CD4-positive, alpha-beta T cell (primary cell): ENCODE results near the gene URB1. TPM values are rescaled to one million over a fixed set of nuclear protein-coding genes. Genes with fewer than 3 reads are reported as not detected.

Source experiments
- ATAC-seq: fragments of 200-7000 bp; cut with Tn5 transposase; one replicate; pipeline ENCODE4 v1.10.0; 2022; ENCODE audit warnings: mild to moderate bottlenecking; ENCODE audit not compliant: poor library complexity
- CTCF ChIA-PET: fragments of 350-600 bp; sonication (Branson Sonifier 250); formaldehyde crosslinking; loops from one replicate; lab custom pipeline; 2021; ENCODE audit warnings: antibody characterized with exemption, inconsistent platforms; lab: Charles Lee
- POLR2A ChIA-PET: fragments of 350-600 bp; sonication (Branson Sonifier 250); formaldehyde crosslinking; loops from one replicate; lab custom pipeline; 2021; ENCODE audit warnings: antibody characterized with exemption, inconsistent platforms; lab: Charles Lee
- DNase-seq, 14 experiments: peaks; one replicate each; pipeline ENCODE4 v3.0.0-alpha.2; 2013 to 2020; ENCODE audit warnings: mixed read lengths in 2 of 14
- H3K27ac ChIP-seq, 2 donors: one replicate each; pipeline versions ENCODE4 v1.5.1 to v1.7.0; 2013; ENCODE audit warnings: low read length in 2 of 2, low read depth in 1 of 2, mild to moderate bottlenecking in 1 of 2
- H3K27me3 ChIP-seq, 2 experiments: 1 replicate in 1 of 2; 2 replicates in 1 of 2; pipeline versions ENCODE4 v1.6.1 to v1.7.0; 2013; ENCODE audit warnings: low read length in 2 of 2, control low read depth in 1 of 2, mild to moderate bottlenecking in 1 of 2, moderate library complexity in 1 of 2; ENCODE audit not compliant: insufficient read depth in 2 of 2, control insufficient read depth in 1 of 2
- H3K36me3 ChIP-seq: one replicate; pipeline ENCODE4 v1.6.1; 2013; ENCODE audit warnings: low read length, control low read depth; ENCODE audit not compliant: insufficient read depth
- H3K4me1 ChIP-seq: one replicate; pipeline ENCODE4 v1.6.1; 2013; ENCODE audit warnings: low read length, control low read depth; ENCODE audit not compliant: insufficient read depth
- H3K4me3 ChIP-seq: one replicate; pipeline ENCODE4 v1.5.1; 2013; ENCODE audit warnings: mild to moderate bottlenecking, low read length, moderate library complexity
- H3K9me3 ChIP-seq, 2 experiments: 1 replicate in 1 of 2; 2 replicates in 1 of 2; pipeline versions ENCODE4 v1.6.1 to v1.7.0; 2013; ENCODE audit warnings: low read length in 2 of 2, mild to moderate bottlenecking in 2 of 2, control low read depth in 1 of 2, moderate library complexity in 1 of 2; ENCODE audit not compliant: control insufficient read depth in 1 of 2, insufficient read depth in 1 of 2
- H3K27ac Mint-ChIP-seq: one replicate; pipeline ENCODE4 v1.8.0; 2020; ENCODE audit warnings: mixed read lengths
- H3K27me3 Mint-ChIP-seq: one replicate; pipeline ENCODE4 v1.8.0; 2021; ENCODE audit warnings: mixed read lengths
- H3K36me3 Mint-ChIP-seq: one replicate; pipeline ENCODE4 v1.8.0; 2021; ENCODE audit warnings: low read depth, mixed read lengths
- H3K4me1 Mint-ChIP-seq: one replicate; pipeline ENCODE4 v1.8.0; 2021; ENCODE audit warnings: low read depth, mixed read lengths
- H3K4me3 Mint-ChIP-seq: one replicate; pipeline ENCODE4 v1.8.0; 2020; ENCODE audit warnings: mild to moderate bottlenecking, mixed read lengths
- H3K9me3 Mint-ChIP-seq: one replicate; pipeline ENCODE4 v1.8.0; 2020; ENCODE audit warnings: mixed read lengths
- intact Hi-C, 2 experiments: fragments of 100-400 bp; cut with DNase I in 1 of 2; cut with micrococcal nuclease in 1 of 2; formaldehyde crosslinking; loops; one replicate each; pipeline versions ENCODE4 v1.15.1 to v1.9.0; 2023 to 2025; cut with DNase I, micrococcal nuclease
- total RNA-seq, 174 experiments: library from RNA in 2 of 174; stranded (reverse) in 2 of 174; gene quantifications; one replicate each; pipeline ENCODE4 v1.2.3 and lab custom pipeline; 2021 to 2026
- TF ChIP-seq, protein P1 (sequence below): fragments of 200-600 bp; IDR thresholded peaks from one replicate; pipeline ENCODE4 v1.8.0; 2022; ENCODE audit warnings: antibody characterized with exemption, mild to moderate bottlenecking

The URB1 gene
- total RNA-seq, 2 experiments from 2014 or later = 5.4 to 5.7 TPM

DNA sequence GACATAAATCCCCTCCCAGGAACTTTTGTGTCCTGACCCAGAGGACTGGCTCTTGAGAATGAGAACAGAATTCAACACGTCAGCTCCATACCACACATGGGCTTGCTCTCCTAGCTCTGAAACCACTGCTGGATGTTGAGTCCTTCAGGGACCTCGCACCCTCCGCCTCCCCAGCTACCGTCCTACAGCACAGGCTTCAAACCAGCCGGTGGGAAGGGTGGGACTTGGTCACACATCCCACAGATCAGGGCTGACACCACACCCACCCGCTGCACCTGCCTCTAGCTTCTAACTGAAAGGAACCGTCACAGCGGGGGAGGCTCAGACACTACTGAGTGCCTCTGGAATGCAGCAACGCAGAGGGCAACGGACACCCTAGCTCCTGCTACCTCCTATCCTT lies 70.1 kb downstream of the URB1 start:
- H3K36me3 Mint-ChIP-seq = peaks cover 100% of the 10 kb centered on the region

DNA sequence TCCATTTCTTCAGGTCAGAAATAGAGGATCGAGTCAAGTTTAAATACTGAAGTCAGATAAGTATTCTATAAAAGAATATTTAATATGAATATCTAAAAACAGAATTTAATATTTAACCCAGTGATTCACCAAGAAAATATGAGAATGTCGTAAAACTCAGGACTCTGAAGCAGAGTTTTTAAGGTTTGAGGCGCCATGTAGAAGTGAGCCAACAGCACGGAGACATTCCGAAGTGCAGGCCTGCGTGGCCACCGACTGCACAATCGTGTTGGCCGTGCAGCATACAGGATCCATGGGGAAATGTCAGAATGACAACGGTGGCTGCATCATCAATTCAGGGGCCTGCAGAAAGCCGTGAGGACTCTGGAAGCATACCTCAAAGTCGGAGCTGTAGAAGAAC lies 70.7 kb downstream of the URB1 start:
- no peaks in the 10 kb centered on the region for H3K4me1 Mint-ChIP-seq
- H3K36me3 Mint-ChIP-seq = peaks cover 99% of the 10 kb centered on the region
- TF ChIP-seq, protein P1, sequence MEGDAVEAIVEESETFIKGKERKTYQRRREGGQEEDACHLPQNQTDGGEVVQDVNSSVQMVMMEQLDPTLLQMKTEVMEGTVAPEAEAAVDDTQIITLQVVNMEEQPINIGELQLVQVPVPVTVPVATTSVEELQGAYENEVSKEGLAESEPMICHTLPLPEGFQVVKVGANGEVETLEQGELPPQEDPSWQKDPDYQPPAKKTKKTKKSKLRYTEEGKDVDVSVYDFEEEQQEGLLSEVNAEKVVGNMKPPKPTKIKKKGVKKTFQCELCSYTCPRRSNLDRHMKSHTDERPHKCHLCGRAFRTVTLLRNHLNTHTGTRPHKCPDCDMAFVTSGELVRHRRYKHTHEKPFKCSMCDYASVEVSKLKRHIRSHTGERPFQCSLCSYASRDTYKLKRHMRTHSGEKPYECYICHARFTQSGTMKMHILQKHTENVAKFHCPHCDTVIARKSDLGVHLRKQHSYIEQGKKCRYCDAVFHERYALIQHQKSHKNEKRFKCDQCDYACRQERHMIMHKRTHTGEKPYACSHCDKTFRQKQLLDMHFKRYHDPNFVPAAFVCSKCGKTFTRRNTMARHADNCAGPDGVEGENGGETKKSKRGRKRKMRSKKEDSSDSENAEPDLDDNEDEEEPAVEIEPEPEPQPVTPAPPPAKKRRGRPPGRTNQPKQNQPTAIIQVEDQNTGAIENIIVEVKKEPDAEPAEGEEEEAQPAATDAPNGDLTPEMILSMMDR = no peak

More for the DNA sequence above, 70.1 kb downstream of the URB1 start:
- no peaks in the 10 kb centered on the region for H3K27me3 Mint-ChIP-seq
- Histone ChIP-seq H3K36me3 (peaks cover 92% of the 10 kb centered on the region), H3K4me1 (no peaks in the 10 kb centered on the region), H3K27ac (no peak overlapping the region), H3K9me3 (no peaks in the 10 kb centered on the region), H3K4me3 (no peak overlapping the region), H3K27me3 (no peaks in the 10 kb centered on the region)
- ATAC-seq (no peak), DNase-seq (no peak)
- intact Hi-C loops = no loop called here
- H3K9me3 Mint-ChIP-seq = no peaks in the 10 kb centered on the region
- ChIA-PET POLR2A (no interaction called here), CTCF (no interaction called here)
- H3K4me1 Mint-ChIP-seq = no peaks in the 10 kb centered on the region
- H3K27ac Mint-ChIP-seq = no peak overlapping the region
- no peak overlapping the region for H3K4me3 Mint-ChIP-seq
- TF ChIP-seq, protein P1 = no peak

DNA sequence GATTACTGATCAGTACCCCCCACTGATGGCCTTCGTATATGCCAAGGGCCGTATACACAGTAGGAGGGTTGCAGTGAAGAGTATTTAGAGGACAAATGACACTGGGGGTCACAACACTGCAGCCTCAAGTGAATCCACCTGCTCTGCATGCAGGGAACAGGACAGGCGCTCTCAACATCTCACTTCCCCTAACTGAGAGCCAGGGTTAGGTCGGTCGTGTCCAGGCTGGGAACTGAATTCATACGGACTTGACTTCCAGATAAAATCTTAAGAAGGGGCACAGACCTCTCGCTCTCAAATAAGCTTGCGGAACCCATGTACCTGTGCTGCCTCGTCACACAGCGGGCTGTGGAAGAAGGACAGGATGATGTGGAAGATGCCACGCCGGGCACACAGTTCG lies 71.3 kb downstream of the URB1 start:
- Mint-ChIP-seq H3K4me1 (no peaks in the 10 kb centered on the region), H3K9me3 (no peaks in the 10 kb centered on the region), H3K4me3 (no peak overlapping the region), H3K36me3 (peaks cover 98% of the 10 kb centered on the region), H3K27ac (no peak overlapping the region), H3K27me3 (no peaks in the 10 kb centered on the region)
- POLR2A ChIA-PET = no interaction called here
- DNase-seq (no peak), ATAC-seq (no peak)
- Histone ChIP-seq H3K9me3 (no peaks in the 10 kb centered on the region), H3K36me3 (peaks cover 97% of the 10 kb centered on the region), H3K4me3 (no peak overlapping the region), H3K27me3 (no peaks in the 10 kb centered on the region), H3K4me1 (no peaks in the 10 kb centered on the region), H3K27ac (no peak overlapping the region)
- TF ChIP-seq, protein P1 = no peak
- intact Hi-C loops = no loop called here
- CTCF ChIA-PET = no interaction called here

More for the DNA sequence above, 70.7 kb downstream of the URB1 start:
- Mint-ChIP-seq H3K9me3 (no peaks in the 10 kb centered on the region), H3K27ac (no peak overlapping the region), H3K27me3 (no peaks in the 10 kb centered on the region), H3K4me3 (no peak overlapping the region)
- Histone ChIP-seq H3K27me3 (no peaks in the 10 kb centered on the region), H3K4me3 (no peak overlapping the region), H3K36me3 (peaks cover 97% of the 10 kb centered on the region), H3K27ac (no peak overlapping the region), H3K9me3 (no peaks in the 10 kb centered on the region), H3K4me1 (no peaks in the 10 kb centered on the region)
- no peak for ATAC-seq
- ChIA-PET POLR2A (no interaction called here), CTCF (no interaction called here)
- intact Hi-C loops = no loop called here
- no peak for DNase-seq
